Neural cell (in vitro differentiated cells): Measurements from ENCODE around the gene WDR77. TPM values are rescaled to one million over a fixed set of nuclear protein-coding genes. Genes with fewer than 3 reads are reported as not detected.

Source experiments
- H2AFZ ChIP-seq: fragments of 200-600, 300-800 bp; sonication (generic), shearing (Covaris generic); 2 replicates; pipeline ENCODE4 v1.6.0; 2014; ENCODE audit warnings: low read depth, mild to moderate bottlenecking, antibody characterized with exemption, low read length, moderate library complexity
- H3F3A ChIP-seq: fragments of 200-600 bp; shearing (Covaris generic); 2 replicates; pipeline ENCODE4 v1.6.1; 2016; ENCODE audit warnings: mild to moderate bottlenecking, moderate library complexity, mixed read lengths, antibody characterized with exemption, low read length; ENCODE audit not compliant: insufficient read depth, poor library complexity, severe bottlenecking
- H3K27ac ChIP-seq: fragments of 200-600, 300-800 bp; sonication (generic), shearing (Covaris generic); 2 replicates; pipeline ENCODE4 v1.5.1; 2014; ENCODE audit warnings: mild to moderate bottlenecking, low read length, moderate library complexity
- H3K27me3 ChIP-seq: fragments of 300-800, 200-600 bp; sonication (generic), shearing (Covaris generic); 2 replicates; pipeline ENCODE4 v1.6.0; 2014; ENCODE audit warnings: mild to moderate bottlenecking, low read depth, low read length, moderate library complexity; ENCODE audit not compliant: insufficient read depth
- H3K36me3 ChIP-seq: fragments of 300-800, 200-600 bp; sonication (generic), shearing (Covaris generic); 2 replicates; pipeline ENCODE4 v1.5.1; 2014; ENCODE audit warnings: mild to moderate bottlenecking, antibody characterized with exemption, low read length, moderate library complexity; ENCODE audit not compliant: insufficient read depth
- H3K4me2 ChIP-seq: fragments of 300-800, 200-600 bp; sonication (generic), shearing (Covaris generic); 2 replicates; pipeline ENCODE4 v1.6.0; 2014; ENCODE audit warnings: mild to moderate bottlenecking, low read length
- H3K4me3 ChIP-seq: fragments of 300-800, 200-600 bp; sonication (generic), shearing (Covaris generic); 2 replicates; pipeline ENCODE4 v1.5.1; 2014; ENCODE audit warnings: mild to moderate bottlenecking, low read length, moderate library complexity
- H3K79me2 ChIP-seq: fragments of 200-600 bp; shearing (Covaris generic); replicated peaks from 2 replicates; pipeline ENCODE4 v1.6.0; 2014; ENCODE audit warnings: mild to moderate bottlenecking, low read length, moderate library complexity; ENCODE audit not compliant: insufficient read depth
- H3K9ac ChIP-seq: fragments of 300-800, 200-600 bp; sonication (generic), shearing (Covaris generic); 2 replicates; pipeline ENCODE4 v1.6.1; 2016; ENCODE audit warnings: mild to moderate bottlenecking, low read length, mixed read lengths
- H3K9me2 ChIP-seq: fragments of 200-600 bp; shearing (Covaris generic); 2 replicates; pipeline ENCODE4 v1.6.1; 2016; ENCODE audit warnings: mild to moderate bottlenecking, low read length, mixed read lengths; ENCODE audit not compliant: insufficient read depth
- H3K9me3 ChIP-seq: fragments of 200-600, 300-800 bp; sonication (generic), shearing (Covaris generic); 2 replicates; pipeline ENCODE4 v1.6.1; 2016; ENCODE audit warnings: mild to moderate bottlenecking, mixed run types, low read length, moderate library complexity, mixed read lengths
- H4K20me1 ChIP-seq: fragments of 200-600 bp; shearing (Covaris generic); 2 replicates; pipeline ENCODE4 v1.6.1; 2016; ENCODE audit warnings: mild to moderate bottlenecking, mixed run types; ENCODE audit not compliant: insufficient read depth
- EP300 ChIP-seq: fragments of 450-650 bp; conservative IDR thresholded peaks from 2 replicates; pipeline ENCODE4 v1.6.1; 2014; ENCODE audit warnings: antibody characterized with exemption, mild to moderate bottlenecking, moderate library complexity; ENCODE audit not compliant: poor library complexity, severe bottlenecking
- EZH2 ChIP-seq: fragments of 200-600, 300-800 bp; shearing (Covaris generic), sonication (generic); IDR thresholded peaks from 2 replicates; pipeline ENCODE4 v1.6.1; 2014; ENCODE audit warnings: antibody characterized with exemption, low read length, borderline replicate concordance, mild to moderate bottlenecking; ENCODE audit not compliant: insufficient read depth, poor library complexity, severe bottlenecking
- MXI1 ChIP-seq: fragments of 450-650 bp; conservative IDR thresholded peaks from 2 replicates; pipeline ENCODE4 v1.6.1; 2014; ENCODE audit warnings: antibody characterized with exemption, mild to moderate bottlenecking; ENCODE audit not compliant: poor library complexity, severe bottlenecking
- POLR2AphosphoS5 ChIP-seq: IDR thresholded peaks from 2 replicates; pipeline ENCODE4 v1.6.1; 2012
- RAD21 ChIP-seq: fragments of 450-650 bp; conservative IDR thresholded peaks from 2 replicates; pipeline ENCODE4 v1.6.1; 2014; ENCODE audit warnings: antibody characterized with exemption, mild to moderate bottlenecking, moderate library complexity
- SMC3 ChIP-seq: fragments of 450-650 bp; conservative IDR thresholded peaks from 2 replicates; pipeline ENCODE4 v1.6.1; 2014; ENCODE audit warnings: antibody characterized with exemption, mild to moderate bottlenecking, moderate library complexity; ENCODE audit not compliant: poor library complexity
- TAF1 ChIP-seq: IDR thresholded peaks from 2 replicates; pipeline ENCODE4 v1.6.1; 2012; ENCODE audit warnings: low read depth
- polyA plus RNA-seq: library from polyadenylated mRNA; depleted of rRNA; stranded (reverse); fragments of >200 nt; gene quantifications from 2 replicates; pipeline ENCODE4 v1.2.3, GENCODE V29; 2014
- TF ChIP-seq, protein P1 (sequence below): fragments of 450-650 bp; IDR thresholded peaks from 2 replicates; pipeline ENCODE4 v1.5.1; 2014; ENCODE audit warnings: antibody characterized with exemption, mild to moderate bottlenecking, moderate library complexity; ENCODE audit not compliant: poor library complexity, severe bottlenecking
- TF ChIP-seq, protein P2 (sequence below): IDR thresholded peaks from 2 replicates; pipeline ENCODE4 v1.6.1; 2012; ENCODE audit warnings: borderline replicate concordance

The WDR77 gene
- polyA plus RNA-seq, 1 donor from 2014 or later, result 63.6 TPM

DNA sequence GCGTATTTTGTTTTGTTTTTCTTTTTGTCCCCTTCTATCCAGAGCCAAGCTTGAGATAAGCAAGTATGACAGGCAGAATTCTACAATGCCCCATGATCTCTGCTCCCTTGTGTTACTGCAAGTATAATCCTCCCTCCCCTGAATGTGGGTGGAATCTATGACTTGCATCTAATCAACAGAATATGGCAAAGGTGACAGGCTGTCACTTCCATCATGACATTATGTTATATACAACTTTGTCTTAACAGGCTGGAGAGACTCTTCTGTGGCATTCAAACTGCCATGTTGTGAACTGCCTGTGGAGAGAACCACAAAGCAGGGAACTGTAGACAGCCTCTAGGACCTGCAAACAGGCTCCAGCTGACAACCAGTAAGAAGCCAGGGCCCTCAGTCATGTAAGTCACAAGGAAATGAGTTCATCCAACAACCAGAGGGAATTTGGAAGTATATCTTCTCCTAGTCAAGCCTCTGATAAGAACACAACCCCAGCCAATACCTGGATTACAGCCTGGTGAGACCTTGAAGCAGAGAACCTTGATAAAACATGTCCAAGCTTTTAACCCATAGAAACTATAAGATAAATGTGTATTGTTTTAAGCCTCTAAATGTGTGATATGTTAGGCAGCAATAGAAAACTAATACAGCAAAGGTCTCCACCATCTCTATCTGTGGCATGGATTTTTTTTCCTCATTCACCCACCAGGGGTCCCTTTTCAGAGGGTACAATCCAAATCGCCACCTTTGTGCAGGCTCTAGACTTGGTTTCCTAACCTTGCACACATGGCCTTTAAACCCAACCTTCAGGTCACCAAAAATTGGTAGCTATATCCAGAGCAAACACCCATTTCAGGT lies 19.0 kb upstream of the WDR77 start:
- Histone ChIP-seq H3K27me3 (no peaks in the 10 kb centered on the region), H3K36me3 (no peaks in the 10 kb centered on the region), H3K79me2 (no peaks in the 10 kb centered on the region), H2AFZ (no peak overlapping the region), H3K4me3 (no peak overlapping the region), H3K4me2 (no peak overlapping the region), H3F3A (no peaks in the 10 kb centered on the region), H3K9me3 (no peaks in the 10 kb centered on the region), H4K20me1 (no peaks in the 10 kb centered on the region), H3K27ac (no peak overlapping the region), H3K9ac (no peak overlapping the region), H3K9me2 (no peaks in the 10 kb centered on the region)
- TF ChIP-seq, protein P1, sequence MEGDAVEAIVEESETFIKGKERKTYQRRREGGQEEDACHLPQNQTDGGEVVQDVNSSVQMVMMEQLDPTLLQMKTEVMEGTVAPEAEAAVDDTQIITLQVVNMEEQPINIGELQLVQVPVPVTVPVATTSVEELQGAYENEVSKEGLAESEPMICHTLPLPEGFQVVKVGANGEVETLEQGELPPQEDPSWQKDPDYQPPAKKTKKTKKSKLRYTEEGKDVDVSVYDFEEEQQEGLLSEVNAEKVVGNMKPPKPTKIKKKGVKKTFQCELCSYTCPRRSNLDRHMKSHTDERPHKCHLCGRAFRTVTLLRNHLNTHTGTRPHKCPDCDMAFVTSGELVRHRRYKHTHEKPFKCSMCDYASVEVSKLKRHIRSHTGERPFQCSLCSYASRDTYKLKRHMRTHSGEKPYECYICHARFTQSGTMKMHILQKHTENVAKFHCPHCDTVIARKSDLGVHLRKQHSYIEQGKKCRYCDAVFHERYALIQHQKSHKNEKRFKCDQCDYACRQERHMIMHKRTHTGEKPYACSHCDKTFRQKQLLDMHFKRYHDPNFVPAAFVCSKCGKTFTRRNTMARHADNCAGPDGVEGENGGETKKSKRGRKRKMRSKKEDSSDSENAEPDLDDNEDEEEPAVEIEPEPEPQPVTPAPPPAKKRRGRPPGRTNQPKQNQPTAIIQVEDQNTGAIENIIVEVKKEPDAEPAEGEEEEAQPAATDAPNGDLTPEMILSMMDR, result no peak
- TF ChIP-seq, protein P2, sequence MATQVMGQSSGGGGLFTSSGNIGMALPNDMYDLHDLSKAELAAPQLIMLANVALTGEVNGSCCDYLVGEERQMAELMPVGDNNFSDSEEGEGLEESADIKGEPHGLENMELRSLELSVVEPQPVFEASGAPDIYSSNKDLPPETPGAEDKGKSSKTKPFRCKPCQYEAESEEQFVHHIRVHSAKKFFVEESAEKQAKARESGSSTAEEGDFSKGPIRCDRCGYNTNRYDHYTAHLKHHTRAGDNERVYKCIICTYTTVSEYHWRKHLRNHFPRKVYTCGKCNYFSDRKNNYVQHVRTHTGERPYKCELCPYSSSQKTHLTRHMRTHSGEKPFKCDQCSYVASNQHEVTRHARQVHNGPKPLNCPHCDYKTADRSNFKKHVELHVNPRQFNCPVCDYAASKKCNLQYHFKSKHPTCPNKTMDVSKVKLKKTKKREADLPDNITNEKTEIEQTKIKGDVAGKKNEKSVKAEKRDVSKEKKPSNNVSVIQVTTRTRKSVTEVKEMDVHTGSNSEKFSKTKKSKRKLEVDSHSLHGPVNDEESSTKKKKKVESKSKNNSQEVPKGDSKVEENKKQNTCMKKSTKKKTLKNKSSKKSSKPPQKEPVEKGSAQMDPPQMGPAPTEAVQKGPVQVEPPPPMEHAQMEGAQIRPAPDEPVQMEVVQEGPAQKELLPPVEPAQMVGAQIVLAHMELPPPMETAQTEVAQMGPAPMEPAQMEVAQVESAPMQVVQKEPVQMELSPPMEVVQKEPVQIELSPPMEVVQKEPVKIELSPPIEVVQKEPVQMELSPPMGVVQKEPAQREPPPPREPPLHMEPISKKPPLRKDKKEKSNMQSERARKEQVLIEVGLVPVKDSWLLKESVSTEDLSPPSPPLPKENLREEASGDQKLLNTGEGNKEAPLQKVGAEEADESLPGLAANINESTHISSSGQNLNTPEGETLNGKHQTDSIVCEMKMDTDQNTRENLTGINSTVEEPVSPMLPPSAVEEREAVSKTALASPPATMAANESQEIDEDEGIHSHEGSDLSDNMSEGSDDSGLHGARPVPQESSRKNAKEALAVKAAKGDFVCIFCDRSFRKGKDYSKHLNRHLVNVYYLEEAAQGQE, result no peak
- TF ChIP-seq RAD21 (no peak), MXI1 (no peak), POLR2AphosphoS5 (no peak), SMC3 (no peak), EP300 (no peak), TAF1 (no peak), EZH2 (no peak)

DNA sequence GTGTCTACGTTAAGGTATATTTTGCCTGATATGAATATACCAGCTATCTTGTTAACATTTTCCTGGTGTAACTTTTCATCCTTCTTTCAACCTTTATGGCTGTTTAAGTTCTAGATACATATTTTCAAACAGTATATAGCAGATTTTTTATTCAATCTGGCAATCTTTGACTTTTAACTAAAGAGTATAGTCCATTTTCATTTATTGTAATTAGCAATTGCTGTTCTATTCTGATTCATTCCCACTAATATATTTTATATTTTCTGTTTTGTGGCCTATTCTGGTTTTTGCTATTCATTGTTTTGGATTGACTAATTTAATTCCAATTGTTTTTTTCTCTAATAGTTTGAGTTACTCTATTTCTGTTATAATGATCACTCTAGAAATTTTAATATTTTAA lies 17.4 kb upstream of the WDR77 start:
- no peak overlapping the region for H3K4me3 ChIP-seq
- H3K4me2 ChIP-seq, result no peak overlapping the region
- H3K27me3 ChIP-seq, result no peaks in the 10 kb centered on the region
- H3K9me2 ChIP-seq, result no peaks in the 10 kb centered on the region
- no peak for TF ChIP-seq SMC3
- no peak for TF ChIP-seq EZH2
- TF ChIP-seq, protein P2, result no peak
- TF ChIP-seq RAD21, result no peak
- TF ChIP-seq POLR2AphosphoS5, result no peak
- TF ChIP-seq TAF1, result no peak
- no peak for TF ChIP-seq EP300
- no peak for TF ChIP-seq MXI1
- TF ChIP-seq, protein P1, result no peak
- H2AFZ ChIP-seq, result no peak overlapping the region
- H3K79me2 ChIP-seq, result no peaks in the 10 kb centered on the region
- no peaks in the 10 kb centered on the region for H4K20me1 ChIP-seq
- H3K9me3 ChIP-seq, result no peaks in the 10 kb centered on the region
- H3F3A ChIP-seq, result no peaks in the 10 kb centered on the region
- H3K27ac ChIP-seq, result no peak overlapping the region
- H3K36me3 ChIP-seq, result peaks cover 3% of the 10 kb centered on the region
- H3K9ac ChIP-seq, result no peak overlapping the region
